ENCODE measurements around the gene HSPB6.

- TF ChIP-seq POLR2A (IDR thresholded peaks at IDR 0.05; ENCODE audit: low read length) (no peak), GATA1 (IDR thresholded peaks at IDR 0.05; ENCODE audit: low read depth, low read length) (no peak)
Observed at GRCh38 chr19:35766571-35767104, 9.8 kb upstream of the HSPB6 start.

Data from erythroblast (primary cell).